Naive B cell (primary cell): ENCODE results near the gene ZNF532. TPM values are rescaled to one million over a fixed set of nuclear protein-coding genes. Genes with fewer than 3 reads are reported as not detected.
A peak's percentile ranks its signal among the peaks of the same experiment; 100 is the strongest.
"Not testable (repeated sequence)": the region's sequence is repeated elsewhere in the genome, so short reads cannot be mapped to it uniquely, and the experiment has no call there.

Experiments
- ATAC-seq, 2 donors: fragments of 150-1000 bp; cut with Tn5 transposase; 2 replicates each; pipeline ENCODE4 v1.10.0; 2021; ENCODE audit warnings: low read depth in 2 of 2, mild to moderate bottlenecking in 2 of 2, moderate library complexity in 2 of 2
- DNase-seq: peaks from one replicate; pipeline ENCODE4 v3.0.0; 2022
- H3K27ac Mint-ChIP-seq, 6 donors: one replicate each; pipeline ENCODE4 v1.8.0; 2020 to 2022; ENCODE audit warnings: mild to moderate bottlenecking in 6 of 6, mixed read lengths in 6 of 6, moderate library complexity in 5 of 6, inconsistent platforms in 2 of 6
- H3K27me3 Mint-ChIP-seq, 3 donors: one replicate each; pipeline ENCODE4 v1.8.0; 2021 to 2022; ENCODE audit warnings: mixed read lengths in 3 of 3, mild to moderate bottlenecking in 1 of 3
- H3K36me3 Mint-ChIP-seq, 2 donors: one replicate each; pipeline ENCODE4 v1.8.0; 2020 to 2022; ENCODE audit warnings: mixed read lengths in 2 of 2, inconsistent platforms in 1 of 2, mild to moderate bottlenecking in 1 of 2
- H3K4me1 Mint-ChIP-seq, 3 donors: one replicate each; pipeline ENCODE4 v1.8.0; 2020 to 2022; ENCODE audit warnings: mixed read lengths in 3 of 3, inconsistent platforms in 1 of 3, mild to moderate bottlenecking in 1 of 3, moderate library complexity in 1 of 3
- H3K4me3 Mint-ChIP-seq, 8 donors: one replicate each; pipeline ENCODE4 v1.8.0; 2020 to 2022; ENCODE audit warnings: mild to moderate bottlenecking in 8 of 8, mixed read lengths in 8 of 8, moderate library complexity in 8 of 8, inconsistent platforms in 2 of 8
- H3K9me3 Mint-ChIP-seq, 7 donors: one replicate each; pipeline ENCODE4 v1.8.0; 2020 to 2022; ENCODE audit warnings: mixed read lengths in 7 of 7, mild to moderate bottlenecking in 5 of 7, inconsistent platforms in 2 of 7, moderate library complexity in 1 of 7
- polyA plus RNA-seq, 6 donors: library from polyadenylated mRNA; unstranded; fragments of 300-500 nt; fragmentation: Illumina TruSeq; gene quantifications; one replicate each; pipeline ENCODE4 v1.2.3, GENCODE V29; 2021; ENCODE audit warnings: low read depth in 6 of 6

The ZNF532 gene, protein sequence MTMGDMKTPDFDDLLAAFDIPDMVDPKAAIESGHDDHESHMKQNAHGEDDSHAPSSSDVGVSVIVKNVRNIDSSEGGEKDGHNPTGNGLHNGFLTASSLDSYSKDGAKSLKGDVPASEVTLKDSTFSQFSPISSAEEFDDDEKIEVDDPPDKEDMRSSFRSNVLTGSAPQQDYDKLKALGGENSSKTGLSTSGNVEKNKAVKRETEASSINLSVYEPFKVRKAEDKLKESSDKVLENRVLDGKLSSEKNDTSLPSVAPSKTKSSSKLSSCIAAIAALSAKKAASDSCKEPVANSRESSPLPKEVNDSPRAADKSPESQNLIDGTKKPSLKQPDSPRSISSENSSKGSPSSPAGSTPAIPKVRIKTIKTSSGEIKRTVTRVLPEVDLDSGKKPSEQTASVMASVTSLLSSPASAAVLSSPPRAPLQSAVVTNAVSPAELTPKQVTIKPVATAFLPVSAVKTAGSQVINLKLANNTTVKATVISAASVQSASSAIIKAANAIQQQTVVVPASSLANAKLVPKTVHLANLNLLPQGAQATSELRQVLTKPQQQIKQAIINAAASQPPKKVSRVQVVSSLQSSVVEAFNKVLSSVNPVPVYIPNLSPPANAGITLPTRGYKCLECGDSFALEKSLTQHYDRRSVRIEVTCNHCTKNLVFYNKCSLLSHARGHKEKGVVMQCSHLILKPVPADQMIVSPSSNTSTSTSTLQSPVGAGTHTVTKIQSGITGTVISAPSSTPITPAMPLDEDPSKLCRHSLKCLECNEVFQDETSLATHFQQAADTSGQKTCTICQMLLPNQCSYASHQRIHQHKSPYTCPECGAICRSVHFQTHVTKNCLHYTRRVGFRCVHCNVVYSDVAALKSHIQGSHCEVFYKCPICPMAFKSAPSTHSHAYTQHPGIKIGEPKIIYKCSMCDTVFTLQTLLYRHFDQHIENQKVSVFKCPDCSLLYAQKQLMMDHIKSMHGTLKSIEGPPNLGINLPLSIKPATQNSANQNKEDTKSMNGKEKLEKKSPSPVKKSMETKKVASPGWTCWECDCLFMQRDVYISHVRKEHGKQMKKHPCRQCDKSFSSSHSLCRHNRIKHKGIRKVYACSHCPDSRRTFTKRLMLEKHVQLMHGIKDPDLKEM (N-terminal part only)
- polyA plus RNA-seq, result 10 to 100 TPM in 3 of 6 donors, 1 to 10 TPM in 3; 4.5 to 13.4 (median 8.9) TPM

- DNase-seq (no peak), ATAC-seq (peak in 1 of 2 donors; percentile 6)
- H3K27me3 Mint-ChIP-seq, result peaks cover 0 to 6% (median 0%) of the 10 kb centered on the region in 3 donors
- H3K9me3 Mint-ChIP-seq, result peaks cover 0 to 5% (median 0%) of the 10 kb centered on the region in 7 donors
- H3K4me1 Mint-ChIP-seq, result peaks cover 27 to 33% (median 32%) of the 10 kb centered on the region in 3 donors
- peak within 1 kb of the TSS; percentile 33 to 93 (median 84) for H3K27ac Mint-ChIP-seq
- peak within 1 kb of the TSS; percentile 65 to 90 (median 82) for H3K4me3 Mint-ChIP-seq
- peaks cover 26 to 37% of the 10 kb centered on the region in 2 donors for H3K36me3 Mint-ChIP-seq
Observed at GRCh38 chr18:58864146-58865032, at the start of gene ZNF532. Gene ZNF532, plus strand, starts transcription at chr18:58864877. CDS start in a region left out here.

DNA sequence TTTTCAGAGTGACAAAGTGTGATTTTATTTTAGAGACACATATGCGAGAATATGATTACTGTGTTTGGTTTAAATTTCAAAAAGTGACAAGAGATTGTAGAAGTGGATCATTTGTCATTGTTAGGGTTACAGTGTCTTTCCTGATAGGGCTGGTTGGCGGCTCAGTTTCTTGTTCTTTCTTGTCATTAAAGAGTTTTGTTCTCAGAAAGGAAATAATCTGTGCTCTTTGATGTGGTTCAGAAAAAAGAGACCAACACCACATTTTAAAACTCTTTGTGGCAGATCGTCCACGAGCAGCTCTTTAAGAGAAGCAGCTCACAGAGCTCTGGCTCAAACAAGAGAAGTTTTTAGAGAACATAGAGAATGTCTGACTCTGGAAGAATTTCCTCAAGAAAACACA, 45.6 kb upstream of the ZNF532 start:
- Mint-ChIP-seq H3K9me3 (peaks cover 4 to 11% (median 6%) of the 10 kb centered on the region in 7 donors), H3K27ac (no peak overlapping the region), H3K27me3 (peaks cover 16 to 57% (median 36%) of the 10 kb centered on the region in 3 donors)

DNA sequence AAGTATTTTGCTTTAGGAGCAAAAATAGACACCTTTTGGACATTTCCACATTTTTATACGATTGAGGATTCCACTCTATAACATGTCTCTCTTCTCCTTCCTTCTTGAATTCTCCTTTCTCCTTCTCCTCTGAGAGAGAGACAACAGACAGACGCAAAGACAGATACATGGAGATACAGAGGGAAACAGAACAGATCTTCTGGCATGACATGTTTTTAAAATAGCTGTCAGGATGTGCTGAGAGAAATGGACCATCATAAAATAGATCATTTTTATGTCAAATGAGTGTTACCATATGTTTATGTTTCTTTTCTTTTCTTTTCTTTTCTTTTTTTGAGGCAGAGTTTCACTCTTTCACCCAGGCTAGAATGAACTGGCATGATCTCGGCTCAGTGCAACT, 44.4 kb upstream of the ZNF532 start:
- peaks cover 0 to 3% of the 10 kb centered on the region in 2 donors for H3K36me3 Mint-ChIP-seq
- H3K27me3 Mint-ChIP-seq, result peaks cover 15 to 54% (median 25%) of the 10 kb centered on the region in 3 donors
- ATAC-seq, result no peak
- H3K4me3 Mint-ChIP-seq, result no peak overlapping the region
- no peak for DNase-seq
- peaks cover 0 to 8% (median 0%) of the 10 kb centered on the region in 3 donors for H3K4me1 Mint-ChIP-seq
- peaks cover 0 to 6% (median 0%) of the 10 kb centered on the region in 7 donors for H3K9me3 Mint-ChIP-seq
- peak overlapping the region in 1 of 6 donors; percentile 19 for H3K27ac Mint-ChIP-seq

More for the DNA sequence above, 45.6 kb upstream of the ZNF532 start:
- Mint-ChIP-seq H3K4me1 (peaks cover 0 to 8% (median 4%) of the 10 kb centered on the region in 3 donors), H3K4me3 (no peak overlapping the region), H3K36me3 (peaks cover 0 to 15% of the 10 kb centered on the region in 2 donors)
- DNase-seq (no peak), ATAC-seq (no peak)

- H3K9me3 Mint-ChIP-seq, result no peaks in the 10 kb centered on the region
- no peak overlapping the region for H3K27ac Mint-ChIP-seq
- no peaks in the 10 kb centered on the region for H3K36me3 Mint-ChIP-seq
- H3K4me1 Mint-ChIP-seq, result peaks cover 0 to 8% (median 2%) of the 10 kb centered on the region in 3 donors
- peaks cover 18 to 45% (median 21%) of the 10 kb centered on the region in 3 donors for H3K27me3 Mint-ChIP-seq
- no peak overlapping the region for H3K4me3 Mint-ChIP-seq
- ATAC-seq, result no peak
- no peak for DNase-seq
Observed at GRCh38 chr18:58822944-58823343, 41.7 kb upstream of the ZNF532 start.

DNA sequence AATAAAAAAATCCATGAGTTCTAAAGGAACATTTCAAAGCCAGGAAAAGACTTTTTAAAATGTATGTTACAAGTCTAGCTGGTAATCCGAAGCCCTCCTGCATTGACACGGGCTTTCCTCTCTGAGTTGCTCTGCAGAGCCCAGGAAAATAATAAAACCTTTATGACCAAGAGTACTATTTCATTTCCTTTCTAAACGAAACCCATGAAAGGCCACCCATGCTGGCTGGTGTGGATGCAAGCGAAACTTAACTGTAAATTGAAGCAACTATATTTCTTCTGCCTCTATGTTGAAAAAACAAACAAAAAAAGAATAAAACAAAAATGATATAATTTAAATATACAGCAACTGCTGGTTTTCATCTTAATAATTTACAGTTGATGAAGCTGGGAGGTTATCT, 41.3 kb upstream of the ZNF532 start:
- Mint-ChIP-seq H3K27ac (no peak overlapping the region), H3K4me1 (peaks cover 0 to 8% (median 2%) of the 10 kb centered on the region in 3 donors), H3K4me3 (no peak overlapping the region), H3K9me3 (no peaks in the 10 kb centered on the region), H3K36me3 (no peaks in the 10 kb centered on the region), H3K27me3 (peaks cover 18 to 45% (median 21%) of the 10 kb centered on the region in 3 donors)
- no peak for DNase-seq
- no peak for ATAC-seq

DNA sequence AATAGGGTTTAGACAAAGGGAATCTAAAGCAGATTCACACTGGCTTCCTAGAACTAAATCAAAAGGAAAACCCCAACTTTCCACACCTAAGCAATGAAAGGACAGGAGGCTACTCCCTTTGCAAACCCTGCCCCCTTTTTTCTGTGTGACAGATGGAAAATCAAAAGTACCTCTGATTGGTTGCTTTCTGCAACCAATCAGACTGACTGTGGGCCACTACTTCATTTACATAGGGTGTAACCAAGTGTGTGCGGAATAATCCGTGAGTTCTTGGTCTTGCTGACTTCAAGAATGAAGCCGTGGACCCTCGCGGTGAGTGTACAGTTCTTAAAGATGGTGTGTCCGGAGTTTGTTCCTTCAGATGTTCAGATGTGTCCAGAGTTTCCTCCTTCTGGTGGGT, 37.8 kb upstream of the ZNF532 start:
- DNase-seq, ATAC-seq, H3K9me3 Mint-ChIP-seq, H3K27ac Mint-ChIP-seq, H3K36me3 Mint-ChIP-seq, H3K4me1 Mint-ChIP-seq, H3K4me3 Mint-ChIP-seq: not testable (repeated sequence)
- peaks cover 6 to 26% (median 6%) of the 10 kb centered on the region in 3 donors for H3K27me3 Mint-ChIP-seq

- Mint-ChIP-seq H3K27me3 (peaks cover 6 to 29% (median 6%) of the 10 kb centered on the region in 3 donors), H3K27ac (no peak overlapping the region), H3K36me3 (no peaks in the 10 kb centered on the region), H3K4me1 (peaks cover 0 to 2% (median 0%) of the 10 kb centered on the region in 3 donors), H3K9me3 (no peaks in the 10 kb centered on the region), H3K4me3 (no peak overlapping the region)
- DNase-seq (no peak), ATAC-seq (no peak)
Observed at GRCh38 chr18:58827428-58827827, 37.2 kb upstream of the ZNF532 start.

DNA sequence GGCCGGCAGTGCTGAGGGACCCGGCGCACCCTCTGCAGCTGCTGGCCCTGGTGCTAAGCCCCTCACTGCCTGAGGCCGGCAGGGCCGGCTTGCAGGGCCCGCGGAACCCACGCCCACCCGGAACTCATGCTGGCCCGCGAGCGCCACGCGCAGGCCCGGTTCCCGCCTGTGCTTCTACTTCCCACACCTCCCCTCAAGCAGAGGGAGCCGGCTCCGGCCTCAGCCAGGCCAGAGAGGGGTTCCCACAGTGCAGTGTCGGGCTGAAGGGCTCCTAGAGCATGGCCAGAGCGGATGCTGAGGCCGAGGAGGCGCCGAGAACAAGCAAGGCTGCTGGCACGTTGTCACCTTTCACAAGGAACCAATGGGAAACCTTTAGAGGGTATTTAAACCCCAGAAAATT, 36.8 kb upstream of the ZNF532 start:
- Mint-ChIP-seq H3K9me3 (no peaks in the 10 kb centered on the region), H3K27me3 (peaks cover 6 to 27% (median 6%) of the 10 kb centered on the region in 3 donors), H3K36me3 (no peaks in the 10 kb centered on the region), H3K27ac (no peak overlapping the region), H3K4me1 (peaks cover 0 to 2% (median 0%) of the 10 kb centered on the region in 3 donors), H3K4me3 (no peak overlapping the region)
- ATAC-seq (no peak), DNase-seq (no peak)

DNA sequence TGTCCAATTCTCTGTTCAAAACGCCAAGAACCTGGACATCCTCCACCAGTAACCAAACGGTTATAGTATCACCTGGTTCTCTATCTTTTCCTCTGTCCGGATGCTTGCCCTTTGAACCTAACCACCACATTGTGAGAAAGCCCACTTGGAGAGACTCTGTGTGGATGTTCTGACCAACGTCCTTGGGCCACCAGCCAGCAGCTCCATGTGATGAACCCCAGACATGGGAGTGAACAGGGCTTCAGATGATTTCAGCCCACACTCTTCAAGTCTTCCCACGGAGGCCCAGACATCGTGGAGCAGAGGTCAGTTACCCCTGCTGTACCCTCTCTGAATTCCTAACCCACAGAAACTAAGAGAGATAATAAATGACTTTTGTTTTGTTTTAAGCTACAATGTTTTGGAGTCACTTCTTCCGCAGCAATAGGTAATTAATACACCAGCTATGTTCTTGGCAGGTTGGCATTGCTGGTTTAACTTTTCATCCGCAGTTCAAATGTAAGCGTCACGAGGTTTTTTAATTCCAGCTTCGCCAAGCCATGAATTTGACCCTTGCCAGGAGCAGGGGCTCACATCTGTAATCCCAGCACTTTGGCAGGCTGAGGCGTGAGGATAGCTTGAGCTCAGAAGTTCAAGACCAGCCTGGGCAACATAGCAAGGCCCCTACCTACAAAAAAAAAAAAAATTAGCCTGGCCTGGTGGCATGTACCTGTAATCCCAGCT, 36.1 kb upstream of the ZNF532 start:
- Mint-ChIP-seq H3K9me3 (no peaks in the 10 kb centered on the region), H3K36me3 (no peaks in the 10 kb centered on the region), H3K27ac (no peak overlapping the region), H3K27me3 (peaks cover 6 to 26% (median 6%) of the 10 kb centered on the region in 3 donors), H3K4me1 (peaks cover 0 to 2% (median 0%) of the 10 kb centered on the region in 3 donors), H3K4me3 (no peak overlapping the region)
- no peak for ATAC-seq
- DNase-seq, result no peak

DNA sequence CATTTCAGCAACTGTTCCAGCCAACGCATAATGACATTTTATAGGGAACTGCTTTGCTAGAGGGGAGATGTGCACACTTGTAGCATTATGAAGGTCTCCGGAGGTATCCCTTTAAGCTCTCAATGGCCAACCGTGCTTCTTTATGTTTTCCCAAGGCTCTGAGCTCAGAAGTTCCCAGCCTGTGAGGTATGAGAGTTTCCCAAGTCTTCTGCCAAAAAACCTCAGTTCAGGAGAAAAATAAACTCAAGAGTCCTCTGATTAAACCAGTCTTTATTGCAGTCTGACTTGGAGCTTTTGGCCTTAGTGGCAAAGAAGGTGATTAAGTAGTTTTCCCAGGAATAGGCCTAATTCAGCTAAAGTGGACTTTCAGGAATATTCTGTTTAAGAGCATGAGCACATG, 35.4 kb upstream of the ZNF532 start:
- no peak overlapping the region for H3K4me3 Mint-ChIP-seq
- no peak for DNase-seq
- H3K4me1 Mint-ChIP-seq, result peaks cover 0 to 2% (median 0%) of the 10 kb centered on the region in 3 donors
- H3K36me3 Mint-ChIP-seq, result no peaks in the 10 kb centered on the region
- no peaks in the 10 kb centered on the region for H3K9me3 Mint-ChIP-seq
- H3K27ac Mint-ChIP-seq, result no peak overlapping the region
- no peak for ATAC-seq
- H3K27me3 Mint-ChIP-seq, result peaks cover 6 to 28% (median 6%) of the 10 kb centered on the region in 3 donors

- not testable (repeated sequence) for H3K36me3 Mint-ChIP-seq, H3K4me1 Mint-ChIP-seq, H3K27ac Mint-ChIP-seq, DNase-seq, H3K4me3 Mint-ChIP-seq, ATAC-seq, H3K9me3 Mint-ChIP-seq
- H3K27me3 Mint-ChIP-seq, result peaks cover 3 to 26% (median 6%) of the 10 kb centered on the region in 3 donors
Observed at GRCh38 chr18:58829886-58830285, 34.8 kb upstream of the ZNF532 start.

DNA sequence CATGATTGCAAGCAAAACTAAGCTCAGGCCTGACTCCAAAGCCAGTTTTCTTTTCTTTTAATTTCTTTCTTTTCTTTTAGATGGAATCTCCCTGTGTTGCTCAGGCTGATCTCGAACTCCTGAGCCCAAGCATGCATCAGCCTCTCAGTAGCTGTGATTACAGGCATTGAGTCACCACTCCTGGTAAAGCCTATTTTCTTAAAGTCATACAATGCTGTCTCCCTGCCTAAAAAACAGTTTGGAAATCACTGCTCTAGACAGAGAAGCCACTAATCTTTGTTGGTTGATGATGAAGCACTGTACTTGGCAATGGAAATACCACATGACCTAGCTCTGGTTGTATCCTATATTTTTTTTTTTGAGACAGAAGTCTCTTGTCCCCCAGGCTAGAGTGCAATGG, 33.1 kb upstream of the ZNF532 start:
- Mint-ChIP-seq H3K27me3 (peaks cover 0 to 18% (median 3%) of the 10 kb centered on the region in 3 donors), H3K4me1 (no peaks in the 10 kb centered on the region), H3K4me3 (no peak overlapping the region), H3K27ac (no peak overlapping the region), H3K36me3 (no peaks in the 10 kb centered on the region), H3K9me3 (no peaks in the 10 kb centered on the region)
- ATAC-seq (no peak), DNase-seq (no peak)
